Right renal cortex interstitium (tissue), 3 donors: ENCODE data around the gene LILRB2. TPM values are rescaled to one million over a fixed set of nuclear protein-coding genes. Genes with fewer than 3 reads are reported as not detected.
"Not testable (repeated sequence)": the region's sequence is repeated elsewhere in the genome, so short reads cannot be mapped to it uniquely, and the experiment has no call there.

Source experiments
- DNase-seq, 3 donors: peaks; one replicate each; pipeline ENCODE4 v3.0.0-alpha.2; 2013; ENCODE audit warnings: low read depth in 3 of 3, low spot score in 2 of 3
- polyA plus RNA-seq, 3 donors: library from polyadenylated mRNA; unstranded; fragments of 120-200 nt; gene quantifications; one replicate each; pipeline ENCODE4 v1.2.1, GENCODE V29; 2013; ENCODE audit not compliant: insufficient read length in 3 of 3

The LILRB2 gene
- polyA plus RNA-seq, 3 donors = 0.85 to 1.2 (median 1.1) TPM

GRCh38 chr19:54307389-54308020 lies 26.6 kb upstream of the LILRB2 start:
- DNase-seq = no peak

- DNase-seq = no peak
Measured at GRCh38 chr19:54305141-54305540, 24.2 kb upstream of the LILRB2 start.

- no peak for DNase-seq
Measured at GRCh38 chr19:54302257-54302656, 21.3 kb upstream of the LILRB2 start.

- DNase-seq = no peak
Measured at GRCh38 chr19:54299515-54299914, 18.6 kb upstream of the LILRB2 start.

DNA sequence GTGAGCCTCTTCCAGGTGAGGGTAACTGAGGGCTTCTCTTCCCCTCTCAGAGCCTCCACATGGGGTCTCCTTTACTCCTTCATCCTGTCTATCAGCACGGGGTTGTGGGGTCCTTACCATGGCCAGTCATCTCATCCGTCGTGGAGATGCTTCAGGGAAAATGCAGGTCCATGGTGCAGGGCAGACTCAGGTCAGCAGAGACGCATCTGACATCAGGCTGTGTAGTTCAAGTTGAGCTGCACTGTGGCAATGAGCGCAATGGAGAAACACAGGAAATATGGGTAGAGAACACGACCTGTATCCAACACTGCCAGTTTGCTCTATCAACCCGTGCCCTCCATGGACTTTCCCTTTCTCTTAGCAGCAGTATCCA lies 18.2 kb upstream of the LILRB2 start:
- no peak for DNase-seq

DNA sequence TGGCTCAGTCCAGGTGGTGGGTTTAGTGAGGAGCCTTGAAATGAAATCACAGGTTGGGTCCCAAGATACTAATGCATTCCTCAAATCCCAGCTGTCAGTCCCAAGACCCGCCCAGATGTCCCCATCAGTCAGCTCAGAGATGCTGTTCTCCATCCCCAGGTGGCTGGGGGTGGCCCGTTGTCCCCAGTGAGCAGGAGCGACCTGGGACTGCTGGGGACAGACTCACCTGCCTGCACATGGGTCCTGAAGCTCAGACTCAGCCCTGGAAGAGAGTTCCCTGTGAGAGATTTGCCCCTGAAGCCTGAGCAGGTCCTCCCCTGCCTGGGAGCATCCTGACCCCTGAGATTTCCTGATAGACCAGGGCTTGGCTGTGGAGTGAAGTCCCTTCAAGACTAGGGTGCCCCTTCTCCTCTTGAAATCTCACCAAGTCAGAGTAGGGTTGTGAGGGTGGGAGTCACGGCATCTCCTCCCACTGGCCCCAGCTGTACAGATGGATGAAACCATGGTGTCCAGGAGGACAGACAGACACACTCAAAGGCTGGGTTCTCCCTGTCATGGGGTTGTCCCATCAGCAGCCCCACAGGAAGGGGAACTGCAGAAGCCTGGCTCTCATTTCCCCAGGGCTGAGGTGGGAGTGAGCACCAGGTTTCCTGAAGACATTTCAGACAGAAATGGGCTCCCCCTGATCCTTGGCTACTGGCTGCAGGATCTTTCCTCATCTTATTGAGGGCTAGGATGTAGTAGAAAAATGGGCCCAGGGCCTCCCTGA lies 17.6 kb upstream of the LILRB2 start:
- DNase-seq = no peak

DNA sequence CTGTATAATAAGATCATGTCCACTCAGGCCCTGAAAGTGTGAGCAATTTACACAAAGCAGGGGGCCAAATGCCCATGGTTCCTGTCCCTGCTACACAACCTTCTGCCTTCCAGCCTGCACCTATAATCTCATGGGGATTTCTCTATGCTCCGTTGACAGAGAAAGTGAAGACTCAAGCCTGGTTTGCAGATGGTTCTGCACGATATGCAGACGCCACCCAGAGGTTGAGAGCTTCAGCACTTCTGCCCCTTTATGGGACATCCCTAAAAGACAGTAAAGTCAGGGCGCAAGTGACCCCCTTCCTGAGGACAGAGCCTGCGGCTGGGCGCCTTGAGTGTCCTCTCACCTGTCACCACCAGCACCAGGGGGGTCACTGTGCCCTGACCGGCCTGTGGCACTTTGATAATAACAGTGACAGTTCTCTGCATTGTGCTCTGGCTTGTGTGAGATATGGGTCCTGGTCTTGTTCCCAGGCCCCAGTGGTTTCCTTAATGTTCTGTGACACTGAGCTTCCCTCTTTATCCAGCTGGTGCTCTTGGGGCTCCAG lies 16.9 kb upstream of the LILRB2 start:
- DNase-seq = no peak

DNA sequence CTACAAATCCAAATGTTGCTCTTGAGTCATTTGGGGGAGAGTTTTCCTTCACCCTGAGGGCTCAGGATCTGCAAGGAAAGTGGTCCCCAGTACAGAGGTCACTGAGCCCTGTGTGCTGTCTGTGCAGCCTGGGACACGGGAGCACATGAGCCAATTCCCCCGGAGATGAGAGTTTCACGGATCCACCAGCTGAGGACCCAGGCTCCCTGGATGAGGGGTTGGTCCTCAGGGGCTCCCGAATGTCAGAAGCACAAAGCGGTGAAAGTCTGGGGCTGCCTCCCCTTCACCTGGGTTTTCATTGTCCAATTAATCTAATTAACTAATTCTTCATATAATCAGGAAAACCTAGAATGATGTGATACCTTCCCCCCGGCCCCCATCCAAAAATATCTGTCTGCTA lies 13.6 kb upstream of the LILRB2 start:
- no peak for DNase-seq

GRCh38 chr19:54289160-54289559 lies 8.2 kb upstream of the LILRB2 start:
- DNase-seq = not testable (repeated sequence)

GRCh38 chr19:54287456-54287855 lies 6.5 kb upstream of the LILRB2 start:
- DNase-seq = no peak

GRCh38 chr19:54286283-54286682 lies 5.4 kb upstream of the LILRB2 start:
- DNase-seq = not testable (repeated sequence)

GRCh38 chr19:54285427-54286056 lies 4.6 kb upstream of the LILRB2 start:
- DNase-seq = not testable (repeated sequence)

- no peak for DNase-seq
Measured at GRCh38 chr19:54282686-54283470, 2.0 kb upstream of the LILRB2 start.

DNA sequence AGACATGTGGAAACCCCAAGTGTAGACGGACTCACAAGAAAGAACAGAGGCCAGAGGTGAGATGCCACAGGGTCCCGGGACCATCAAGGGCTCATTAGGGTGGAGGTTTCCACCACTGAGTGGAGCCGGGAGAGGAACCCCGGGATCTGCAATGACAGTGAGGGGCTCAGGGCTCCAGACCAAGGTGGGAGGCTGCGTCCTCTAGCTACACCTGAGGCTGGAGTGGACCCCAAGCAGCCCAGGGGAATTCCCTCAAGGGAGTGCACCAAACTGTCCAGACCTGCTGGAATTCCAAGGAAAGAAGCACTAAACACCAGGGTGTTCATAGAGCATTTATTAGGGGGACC lies 792 bp upstream of the LILRB2 start:
- DNase-seq = not testable (repeated sequence)

DNA sequence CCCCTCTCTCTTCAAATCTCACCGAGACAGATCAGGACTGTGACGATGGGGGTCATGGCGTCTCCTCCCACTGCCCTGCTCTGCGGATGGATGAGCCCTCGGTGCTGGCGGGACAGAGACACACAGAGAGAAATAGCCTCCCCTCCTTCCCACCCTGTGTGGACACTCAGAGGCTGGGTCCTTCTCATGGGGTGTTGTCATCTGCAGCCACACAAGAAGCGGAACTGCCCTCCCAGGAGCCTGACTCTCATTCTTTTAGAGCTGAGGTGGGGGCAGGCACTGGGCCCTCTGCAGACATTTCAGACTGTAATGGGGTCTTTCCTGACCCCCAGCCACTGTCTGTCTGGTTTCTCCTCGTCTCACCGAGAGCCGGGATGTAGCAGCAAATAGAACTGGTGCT lies 469 bp downstream of the LILRB2 start:
- not testable (repeated sequence) for DNase-seq

GRCh38 chr19:54280025-54280424 lies 885 bp downstream of the LILRB2 start:
- not testable (repeated sequence) for DNase-seq

DNA sequence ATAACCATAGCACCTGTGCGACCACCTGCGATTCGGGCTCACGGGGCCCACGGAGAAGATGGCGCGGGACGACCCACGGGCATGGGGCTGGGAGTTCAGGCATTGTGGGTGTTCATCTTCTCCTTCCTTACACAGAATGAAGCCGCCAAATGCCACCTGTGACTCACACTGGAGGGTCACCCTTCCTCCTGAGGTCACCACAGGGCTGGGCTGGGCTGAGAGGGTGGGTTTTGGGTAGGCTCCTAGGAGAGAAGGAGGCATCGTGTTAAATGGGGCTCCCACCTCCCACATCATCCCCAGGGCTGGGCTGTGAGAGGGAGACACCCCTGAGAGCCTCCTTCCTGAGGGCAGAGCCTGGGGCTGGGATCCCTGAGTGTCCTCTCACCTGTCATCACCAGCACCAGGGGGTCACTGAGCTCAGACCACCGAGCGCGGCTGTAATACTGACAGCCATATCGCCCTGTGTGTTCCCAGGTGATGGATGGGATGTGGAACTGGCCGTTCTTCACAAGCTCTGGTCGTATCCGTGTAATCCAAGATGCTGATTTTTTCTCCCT lies 1.4 kb downstream of the LILRB2 start:
- DNase-seq = no peak

DNA sequence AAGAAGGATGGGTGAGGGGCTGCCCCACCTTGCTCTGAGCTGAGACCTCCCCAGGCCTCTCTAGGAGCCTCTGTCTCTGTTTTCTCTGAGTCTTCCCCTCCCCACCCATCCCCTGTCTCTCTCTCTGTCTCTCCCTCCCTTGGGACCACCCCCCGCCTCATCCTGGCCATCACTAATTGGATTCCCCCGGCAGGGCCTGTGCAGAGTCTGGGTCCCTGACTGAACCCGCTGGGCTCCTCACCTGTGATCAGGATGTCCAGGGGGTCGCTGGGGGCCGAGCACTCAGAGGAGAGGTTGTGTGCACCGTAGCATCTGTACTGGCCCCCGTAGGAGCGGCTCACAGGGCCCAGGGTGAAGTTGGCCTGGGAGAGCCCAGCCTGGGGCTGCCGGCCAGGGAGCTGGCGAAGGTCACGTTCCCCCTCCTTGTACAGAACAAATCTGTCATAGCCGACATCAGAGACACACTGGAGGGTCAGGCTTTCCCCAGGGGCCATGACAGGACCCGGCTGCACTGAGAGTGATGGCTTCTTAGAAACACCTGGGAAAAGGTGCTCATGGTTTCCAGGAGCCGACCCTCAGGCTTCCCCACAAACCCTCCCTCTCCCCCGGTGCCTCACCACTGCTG lies 2.2 kb downstream of the LILRB2 start:
- not testable (repeated sequence) for DNase-seq

DNA sequence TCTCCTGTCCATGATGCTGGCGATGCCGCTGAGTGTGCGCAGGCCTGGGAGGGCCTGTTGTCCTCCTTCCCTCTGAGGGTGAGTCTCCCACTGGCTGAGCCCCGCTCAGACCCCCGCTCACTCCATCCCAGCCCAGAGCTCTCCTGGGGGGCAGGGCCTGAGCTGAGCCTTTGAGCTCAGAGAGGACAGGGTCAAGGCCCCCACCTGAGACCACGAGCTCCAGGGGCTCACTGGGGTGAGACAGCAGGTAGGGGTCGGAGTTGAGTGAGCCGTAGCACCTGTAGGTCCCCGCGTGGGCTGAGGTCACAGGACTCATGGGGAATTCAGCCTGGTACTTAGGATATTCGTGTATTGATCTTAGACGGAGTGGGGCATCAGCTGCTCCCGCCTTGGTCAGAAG lies 2.9 kb downstream of the LILRB2 start:
- not testable (repeated sequence) for DNase-seq

DNA sequence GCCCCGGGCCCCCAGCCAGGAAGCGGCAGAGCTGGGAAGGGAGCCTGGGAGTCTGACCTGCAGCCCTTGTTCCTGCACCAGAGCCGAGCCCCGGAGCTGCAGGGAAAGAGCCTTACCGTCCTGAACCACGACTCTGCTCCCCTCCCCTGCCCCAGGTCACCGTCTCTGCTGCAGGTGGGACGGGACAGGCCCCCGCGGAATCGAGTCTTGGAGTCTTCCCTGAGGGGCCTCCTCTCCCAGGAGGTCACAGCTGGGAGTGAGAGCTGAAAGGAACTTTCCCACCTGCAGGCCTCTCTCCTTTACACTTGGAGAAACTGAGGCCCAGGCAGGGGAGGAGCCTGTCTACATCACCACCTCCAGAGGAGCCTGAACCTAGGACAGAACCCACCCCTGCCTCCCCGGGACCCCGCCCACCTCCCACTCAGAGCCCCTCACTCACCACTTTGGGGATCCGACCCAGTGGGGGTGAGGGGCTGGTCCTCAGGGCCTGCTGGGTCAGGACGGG lies 3.7 kb downstream of the LILRB2 start:
- not testable (repeated sequence) for DNase-seq
